ENCODE data around the gene AMIGO1.

The AMIGO1 gene

DNA sequence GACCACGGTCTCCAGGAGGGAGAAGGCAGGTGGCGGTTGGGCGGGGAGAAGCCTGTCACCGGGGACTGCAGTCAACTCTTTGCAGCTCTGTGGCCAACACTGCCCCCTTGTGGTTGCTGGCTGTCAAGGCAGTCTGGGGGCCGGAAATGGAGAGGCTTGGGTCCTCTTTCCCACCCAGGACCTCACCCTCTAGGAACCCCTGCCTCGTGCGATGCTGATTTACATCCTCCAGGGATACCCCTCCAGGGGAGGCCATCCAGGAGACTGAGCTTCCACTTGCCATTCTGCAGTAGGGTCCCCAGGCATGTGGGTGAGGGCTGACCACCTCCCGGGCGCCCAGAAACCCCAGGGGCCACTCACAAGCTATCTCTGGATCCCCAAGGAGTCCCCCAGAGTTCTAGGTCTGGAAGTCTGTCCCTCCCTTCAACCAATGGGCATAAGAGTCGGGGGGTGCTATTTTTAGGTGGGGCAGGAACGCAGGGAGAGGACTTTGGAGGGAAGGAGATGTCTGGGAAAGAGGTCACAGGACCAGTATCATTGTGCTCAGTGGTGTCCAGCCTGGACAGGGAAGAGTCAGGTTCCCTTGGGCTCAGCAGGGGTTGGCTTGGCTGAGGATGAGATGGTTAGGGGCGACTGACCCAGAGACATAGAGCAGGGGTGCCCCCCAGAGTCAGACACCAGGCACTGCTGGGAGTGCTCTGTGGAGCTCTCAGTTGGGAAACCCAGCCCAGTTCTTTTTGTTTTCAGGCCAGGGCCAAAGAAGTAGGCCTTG lies 23.0 kb upstream of the AMIGO1 start:
- DNase-seq (ENCODE audit: low spot score) = peak; percentile 90

DNA sequence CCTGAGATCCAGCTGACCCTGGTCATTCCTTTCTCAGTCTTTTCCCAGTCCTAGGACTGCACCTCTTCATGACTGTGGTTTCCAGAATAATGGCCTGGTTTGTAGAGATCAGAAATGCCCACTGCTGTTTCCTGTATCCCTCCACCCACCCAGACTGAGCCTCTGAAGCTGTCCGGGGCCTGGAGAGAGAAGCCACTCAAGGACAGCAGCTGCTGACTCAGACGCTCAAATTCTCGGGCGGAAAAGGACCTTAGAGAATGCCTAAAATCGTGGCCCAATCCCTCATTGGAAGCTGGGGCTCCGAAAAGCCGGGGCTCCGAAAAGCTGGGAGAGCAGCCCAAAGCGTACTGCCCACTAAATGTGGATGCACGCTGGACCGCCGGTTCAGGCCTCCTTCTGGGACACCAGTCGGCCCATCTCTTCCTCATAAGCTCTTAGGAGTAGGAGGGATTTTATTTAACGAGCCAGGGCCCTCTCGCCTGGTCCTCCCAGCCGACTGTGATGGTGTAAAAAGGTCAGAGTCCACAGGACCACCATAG lies 22.4 kb upstream of the AMIGO1 start:
- DNase-seq (ENCODE audit: low spot score) = no peak

DNA sequence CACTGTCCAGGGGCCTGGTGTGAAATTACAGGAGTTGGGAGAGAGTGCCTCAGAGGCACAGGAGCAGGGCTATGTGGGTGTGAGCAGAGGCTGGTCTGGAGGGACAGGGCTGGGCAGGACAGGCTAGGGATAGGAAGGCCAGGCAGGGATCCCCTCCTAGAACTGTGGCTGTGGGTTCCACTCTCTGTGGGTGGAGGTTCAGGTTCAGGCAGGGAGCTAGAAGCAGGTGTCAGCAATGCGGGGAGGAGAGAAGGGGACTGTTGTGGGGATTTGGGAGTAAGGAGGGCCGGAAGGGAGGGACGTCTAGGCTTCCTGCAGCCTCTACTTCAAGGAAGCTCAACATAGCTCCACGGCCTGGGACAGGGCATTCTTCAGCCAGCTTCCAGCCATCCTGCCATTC lies 21.9 kb upstream of the AMIGO1 start:
- DNase-seq (ENCODE audit: low spot score) = no peak

DNA sequence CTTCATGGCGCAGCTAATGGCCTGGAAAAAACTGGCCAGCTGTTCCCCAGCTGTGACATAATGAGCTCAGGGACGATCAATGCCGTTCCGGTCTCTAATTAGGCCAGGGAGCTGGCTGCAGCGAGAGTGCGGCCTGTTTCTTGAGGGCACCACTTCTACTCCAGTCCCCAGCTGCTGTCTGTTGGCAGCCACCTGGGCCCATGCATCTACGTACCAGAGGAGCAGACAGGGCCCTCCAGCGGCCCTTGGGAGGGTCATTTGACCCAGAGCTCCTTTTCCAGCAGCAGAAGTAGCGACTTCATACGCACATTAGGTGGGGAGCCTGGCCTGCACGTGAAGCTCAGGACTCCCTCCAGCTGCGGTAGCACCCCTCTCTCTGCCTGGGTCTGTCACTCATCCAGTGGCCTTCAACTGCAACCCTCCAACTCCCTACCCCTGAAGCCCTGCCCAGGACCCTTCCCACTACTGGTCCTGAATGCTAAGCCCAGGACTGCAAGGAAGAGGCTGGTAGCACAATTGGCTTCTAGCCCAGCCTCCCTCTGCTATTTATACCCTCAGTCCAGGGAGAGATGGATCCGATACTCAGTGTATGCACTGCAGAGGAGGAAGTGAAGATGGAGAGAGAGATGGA lies 21.0 kb upstream of the AMIGO1 start:
- DNase-seq (ENCODE audit: low spot score) = no peak

DNA sequence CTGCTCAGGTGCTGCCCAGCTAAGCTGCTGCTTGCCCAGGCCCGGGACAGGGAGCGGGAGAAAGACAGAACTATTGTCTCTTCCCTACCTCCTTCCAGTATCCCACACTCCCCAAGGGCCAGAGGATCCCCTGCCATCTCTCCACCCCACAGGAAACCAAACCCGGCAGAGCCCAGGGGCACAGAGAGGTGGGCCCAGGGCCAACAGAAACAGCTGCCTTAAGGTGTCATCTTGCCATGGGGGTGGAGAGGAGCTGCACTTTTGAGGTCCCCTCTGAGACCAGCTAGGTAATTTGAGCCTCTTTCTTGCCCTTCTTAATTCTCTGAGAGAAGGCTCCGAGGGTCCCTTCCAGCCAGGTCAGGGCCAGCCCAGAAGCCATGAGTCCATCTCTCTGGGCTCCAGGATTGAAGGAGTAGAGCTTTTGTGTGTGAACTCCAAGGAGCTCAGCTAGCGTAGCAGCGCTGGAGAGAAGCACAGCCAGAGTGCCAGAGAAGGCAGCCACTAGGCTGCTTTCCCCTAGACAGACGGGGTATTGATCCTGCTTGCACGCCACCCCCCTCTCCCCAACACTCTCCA lies 20.4 kb upstream of the AMIGO1 start:
- no peak for DNase-seq (ENCODE audit: low spot score)

DNA sequence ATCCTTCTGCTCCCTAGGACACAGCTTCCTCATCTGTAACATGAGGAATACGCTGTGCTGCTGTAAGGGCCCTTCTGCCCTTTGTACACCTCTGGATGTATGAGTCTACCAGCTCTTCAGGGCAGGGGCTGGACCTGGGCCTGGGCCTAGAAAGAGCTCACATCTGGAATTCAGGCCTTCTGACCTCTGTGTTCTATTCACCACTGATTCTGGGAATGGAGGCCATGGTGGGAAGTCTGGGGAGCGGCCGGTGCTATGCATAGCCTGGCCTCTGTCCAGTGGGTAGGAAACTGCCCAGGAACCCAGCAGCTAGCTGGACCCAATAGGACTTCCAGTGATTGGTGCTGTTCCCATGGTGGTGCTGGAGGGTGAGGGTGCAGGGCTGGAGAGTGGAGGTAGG lies 19.2 kb upstream of the AMIGO1 start:
- no peak for DNase-seq (ENCODE audit: low spot score)

- DNase-seq (ENCODE audit: low spot score) = no peak
These were observed 18.5 kb upstream of the AMIGO1 start for GRCh38 chr1:109527846-109528695.

GRCh38 chr1:109527098-109527811 lies 17.7 kb upstream of the AMIGO1 start:
- DNase-seq (ENCODE audit: low spot score) = no peak

DNA sequence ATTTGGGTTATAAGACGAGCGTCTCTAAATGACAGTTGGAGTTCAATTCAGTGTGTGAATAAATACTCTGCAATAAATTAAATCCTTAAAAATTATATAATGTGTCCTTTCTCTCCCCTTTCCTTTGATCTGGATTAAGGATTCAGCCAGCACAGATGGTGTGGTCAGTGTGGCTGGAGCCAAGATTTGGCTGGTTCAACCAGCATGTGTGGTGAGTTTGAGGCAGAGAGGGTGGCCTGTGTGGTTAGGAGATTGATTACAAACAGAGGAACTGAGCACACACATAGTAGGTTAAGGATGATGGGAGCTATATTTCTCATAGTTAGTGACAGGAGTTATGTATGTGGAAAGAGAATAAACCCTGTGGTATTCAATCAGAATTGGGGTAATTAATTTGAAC lies 14.2 kb upstream of the AMIGO1 start:
- DNase-seq (ENCODE audit: low spot score) = no peak

- no peak for DNase-seq (ENCODE audit: low spot score)
These were observed 12.5 kb upstream of the AMIGO1 start for GRCh38 chr1:109522026-109522425.

- DNase-seq (ENCODE audit: low spot score) = no peak
These were observed 11.8 kb upstream of the AMIGO1 start for GRCh38 chr1:109521002-109521951.

DNA sequence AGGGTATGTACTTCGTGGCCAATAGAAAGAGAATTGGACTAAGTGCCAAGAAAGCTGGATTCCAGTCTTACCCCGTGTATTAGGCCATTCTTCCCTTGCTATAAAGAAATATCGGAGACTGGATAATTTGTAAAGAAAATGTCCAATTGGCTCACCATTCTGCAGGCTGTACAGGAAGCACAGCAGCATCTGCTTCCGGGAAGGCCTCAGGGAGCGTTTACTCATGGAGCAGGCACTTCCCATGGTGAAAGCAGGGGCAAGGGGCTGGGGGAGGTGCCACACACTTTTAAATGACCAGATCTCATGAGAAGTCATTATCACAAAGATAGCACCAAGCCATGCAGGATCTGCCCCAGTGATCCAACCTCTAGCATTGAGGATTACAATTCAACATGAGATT lies 7.8 kb upstream of the AMIGO1 start:
- DNase-seq (ENCODE audit: low spot score) = no peak

DNA sequence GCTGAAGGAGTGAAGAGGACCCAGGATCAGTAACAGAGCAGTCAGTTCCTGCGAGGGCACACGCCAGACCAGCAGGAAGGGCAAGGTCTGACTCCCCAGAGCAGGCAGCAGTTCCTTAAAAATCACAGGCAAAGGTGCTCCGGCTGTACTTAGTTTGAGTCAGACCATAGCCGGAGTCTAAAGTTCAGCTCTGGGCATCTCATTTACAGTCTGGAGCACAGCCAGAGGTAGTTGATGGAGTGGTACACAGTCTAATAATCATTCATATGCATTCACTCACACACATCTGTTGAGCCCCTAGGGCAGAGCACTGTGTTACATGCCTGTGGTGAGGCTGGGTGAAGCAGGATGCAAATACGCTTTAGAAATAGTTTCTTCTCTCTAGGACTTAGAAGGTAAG lies 7.3 kb upstream of the AMIGO1 start:
- no peak for DNase-seq (ENCODE audit: low spot score)

DNA sequence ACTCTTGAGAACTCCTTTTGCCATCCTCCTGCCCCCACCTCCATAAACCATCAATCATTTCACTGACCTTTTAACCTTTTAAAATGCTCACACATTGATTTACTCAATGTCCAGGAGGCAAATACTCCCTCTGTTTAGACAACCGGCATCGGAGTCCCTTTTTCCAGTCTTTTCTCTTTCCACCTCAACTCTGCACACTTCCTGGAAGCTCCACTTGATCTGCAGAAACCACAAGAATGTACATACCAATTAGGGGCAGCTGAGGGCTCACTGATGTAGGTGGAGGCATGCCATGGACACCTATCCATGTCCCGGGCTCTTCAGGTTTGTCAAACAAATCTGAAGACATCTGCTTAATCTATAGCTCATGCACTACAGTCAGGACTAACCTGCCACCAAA lies 5.3 kb upstream of the AMIGO1 start:
- no peak for DNase-seq (ENCODE audit: low spot score)

GRCh38 chr1:109513110-109513710 lies 3.7 kb upstream of the AMIGO1 start:
- DNase-seq (ENCODE audit: low spot score) = no peak

DNA sequence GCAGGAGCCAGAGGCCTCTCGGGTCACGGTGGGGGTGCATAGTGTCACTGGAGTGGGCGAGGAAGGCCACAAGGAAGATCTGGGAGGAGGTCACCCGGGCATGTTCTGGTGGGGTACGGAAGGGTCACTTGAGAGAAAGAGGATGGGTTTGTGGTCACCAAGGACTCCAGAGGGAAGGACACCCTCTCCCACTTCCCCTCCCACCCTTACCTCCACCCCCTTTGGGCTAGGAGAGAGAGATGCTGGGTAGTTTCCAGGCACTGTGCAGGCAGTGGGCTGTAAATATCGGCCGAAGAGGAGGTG lies 703 bp downstream of the AMIGO1 start:
- DNase-seq (ENCODE audit: low spot score) = no peak

DNA sequence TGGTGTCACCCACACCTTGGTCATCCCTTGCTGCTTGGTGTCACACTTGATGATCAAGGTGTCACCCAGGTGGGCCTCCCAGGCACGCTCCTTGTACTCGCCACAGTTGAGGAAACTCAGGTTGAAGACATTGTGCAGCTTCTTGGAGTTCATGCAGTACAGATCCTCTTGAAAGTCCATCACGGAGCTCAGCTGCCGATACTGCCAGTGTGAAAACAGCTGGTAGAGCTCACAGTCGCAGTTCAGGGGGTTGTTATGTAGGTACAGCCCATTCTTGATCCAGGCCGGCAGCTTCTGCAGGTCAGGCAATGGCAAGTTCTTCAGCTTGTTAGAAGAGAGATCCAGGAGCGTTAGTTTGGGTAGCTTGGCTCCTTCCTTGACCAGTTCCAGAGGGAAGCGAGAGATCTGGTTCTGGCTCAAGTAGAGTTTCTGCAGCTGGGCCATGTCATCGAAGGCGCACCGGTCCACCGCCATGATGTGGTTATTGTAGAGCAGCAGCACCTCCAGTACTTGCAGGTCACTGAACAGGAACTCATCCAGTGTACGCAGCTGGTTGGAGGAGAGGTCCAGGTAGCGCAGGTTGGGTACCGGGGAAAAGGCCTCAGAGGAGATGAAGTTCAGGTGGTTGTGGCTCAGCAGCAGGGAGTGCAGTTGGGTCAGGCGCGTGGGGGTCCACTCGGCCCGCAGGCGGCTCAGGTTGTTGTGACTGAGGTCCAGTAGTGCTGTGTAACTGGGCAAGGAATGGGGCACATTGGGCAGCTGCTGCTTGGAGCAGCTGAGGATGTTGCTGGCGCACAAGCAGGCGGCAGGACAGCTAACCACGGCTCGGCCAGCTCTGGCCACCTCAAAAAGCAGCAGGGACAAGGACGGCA lies 1.3 kb downstream of the AMIGO1 start:
- DNase-seq (ENCODE audit: low spot score) = no peak

DNA sequence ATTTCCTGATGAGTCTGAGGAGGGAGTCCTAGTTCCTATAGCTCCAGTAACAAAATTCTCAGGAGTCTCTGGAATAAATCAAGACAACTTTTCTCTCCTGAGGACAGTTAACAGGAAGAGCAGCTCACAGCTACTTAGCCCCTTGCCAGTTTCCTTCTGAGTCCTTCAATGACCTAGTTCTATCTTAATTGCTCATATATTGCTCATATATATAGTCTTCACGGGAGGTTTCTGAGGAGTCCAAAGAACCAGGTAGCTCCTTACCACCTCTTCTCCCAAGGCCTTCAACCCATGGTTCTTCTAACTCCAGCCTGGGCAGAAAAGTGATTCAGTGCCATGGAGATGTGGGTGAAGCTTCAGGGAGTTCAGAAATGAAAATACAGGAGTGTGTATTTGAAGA lies 4.6 kb downstream of the AMIGO1 start:
- no peak for DNase-seq (ENCODE audit: low spot score)

GRCh38 chr1:109503935-109504334 lies 5.6 kb downstream of the AMIGO1 start:
- no peak for DNase-seq (ENCODE audit: low spot score)

Measured in activated CD4-positive, alpha-beta T cell treated with anti-CD3 and anti-CD28 coated beads, Interleukin-2, Interleukin-4, amounts not matched to agents 100 ng/mL and 50 ng/mL, durations not matched to agents 16 hours and 8 hours (primary cell).